ENCODE results near the gene PPP1R1B.

GRCh38 chr17:39647256-39647655 lies 20.5 kb downstream of the PPP1R1B start:
- TF ChIP-seq CTCF (conservative IDR thresholded peaks at IDR 0.05; ENCODE audit: low read depth, low read length) (no peak), EZH2 (IDR thresholded peaks at IDR 0.05; ENCODE audit: borderline replicate concordance, low read depth, low read length, poor library complexity, severe bottlenecking) (no peak)
